GM23338 (cell line): ENCODE measurements around the gene HINT1. TPM values are rescaled to one million over a fixed set of nuclear protein-coding genes. Genes with fewer than 3 reads are reported as not detected.

Experiments used
- ATAC-seq: fragments of 200-7000 bp; cut with Tn5 transposase; 3 replicates; pipeline ENCODE4 v1.9.1; 2020
- DNase-seq: peaks from one replicate; pipeline ENCODE4 v3.0.0-alpha.2; 2015; ENCODE audit warnings: low spot score
- H2AFZ ChIP-seq: fragments of 200-600 bp; sonication (generic); 2 replicates; pipeline ENCODE4 v1.8.0; 2016; ENCODE audit warnings: antibody characterized with exemption, mild to moderate bottlenecking, moderate library complexity
- H3F3A ChIP-seq: fragments of 200-600 bp; sonication (generic); replicated peaks from 2 replicates; pipeline ENCODE4 v1.8.0; 2017; ENCODE audit warnings: antibody characterized with exemption, mixed run types, low read depth
- H3K27ac ChIP-seq: fragments of 200-600 bp; sonication (generic); 2 replicates; pipeline ENCODE4 v1.6.1; 2016; ENCODE audit warnings: low read depth
- H3K27me3 ChIP-seq: fragments of 200-600 bp; sonication (generic); 2 replicates; pipeline ENCODE4 v1.8.0; 2016; ENCODE audit warnings: mild to moderate bottlenecking, mixed run types, moderate library complexity; ENCODE audit not compliant: insufficient read depth
- H3K36me3 ChIP-seq: fragments of 200-600 bp; sonication (generic); 2 replicates; pipeline ENCODE4 v1.8.0; 2016; ENCODE audit warnings: mild to moderate bottlenecking; ENCODE audit not compliant: insufficient read depth
- H3K4me1 ChIP-seq: fragments of 200-600 bp; sonication (generic); 2 replicates; pipeline ENCODE4 v1.8.0; 2016; ENCODE audit warnings: mild to moderate bottlenecking, moderate library complexity; ENCODE audit not compliant: insufficient read depth
- H3K4me2 ChIP-seq: fragments of 200-600 bp; sonication (generic); 2 replicates; pipeline ENCODE4 v1.7.1; 2017; ENCODE audit warnings: mixed run types
- H3K4me3 ChIP-seq: fragments of 200-600 bp; sonication (generic); 2 replicates; pipeline ENCODE4 v1.6.1; 2016; ENCODE audit warnings: mixed run types
- H3K79me2 ChIP-seq: fragments of 200-600 bp; sonication (generic); replicated peaks from 2 replicates; pipeline ENCODE4 v1.8.0; 2017; ENCODE audit warnings: mild to moderate bottlenecking; ENCODE audit not compliant: insufficient read depth
- H3K9me2 ChIP-seq: fragments of 200-600 bp; sonication (generic); 2 replicates; pipeline ENCODE4 v1.8.0; 2017; ENCODE audit not compliant: insufficient read depth
- H4K20me1 ChIP-seq: fragments of 200-600 bp; sonication (generic); replicated peaks from 2 replicates; pipeline ENCODE4 v1.8.0; 2017; ENCODE audit warnings: mild to moderate bottlenecking; ENCODE audit not compliant: insufficient read depth
- H3K27ac Mint-ChIP-seq: 2 replicates; pipeline ENCODE4 v1.8.0; 2020; ENCODE audit warnings: inconsistent platforms, mild to moderate bottlenecking, moderate library complexity, mixed read lengths
- H3K27me3 Mint-ChIP-seq: 3 replicates; pipeline ENCODE4 v1.8.0; 2022; ENCODE audit warnings: low read depth, mild to moderate bottlenecking, moderate library complexity, mixed read lengths, inconsistent platforms; ENCODE audit not compliant: insufficient read depth, poor library complexity
- H3K36me3 Mint-ChIP-seq: 3 replicates; pipeline ENCODE4 v1.8.0; 2021; ENCODE audit warnings: low read depth, mild to moderate bottlenecking, inconsistent platforms, moderate library complexity, mixed read lengths
- H3K4me1 Mint-ChIP-seq: 3 replicates; pipeline ENCODE4 v1.8.0; 2020; ENCODE audit warnings: mild to moderate bottlenecking, inconsistent platforms, mixed read lengths
- H3K4me3 Mint-ChIP-seq: 3 replicates; pipeline ENCODE4 v1.8.0; 2021; ENCODE audit warnings: moderate library complexity, mild to moderate bottlenecking, inconsistent platforms, mixed read lengths
- H3K9me3 Mint-ChIP-seq: 3 replicates; pipeline ENCODE4 v1.8.0; 2020; ENCODE audit warnings: moderate library complexity, mild to moderate bottlenecking, inconsistent platforms, mixed read lengths
- CREB1 ChIP-seq: fragments of 250-450 bp; sonication (Bioruptor Pico); IDR thresholded peaks from 2 replicates; pipeline ENCODE4 v1.5.0; 2020; ENCODE audit warnings: low read depth, mild to moderate bottlenecking, moderate library complexity
- ETS1 ChIP-seq: IDR thresholded peaks from 2 replicates; pipeline ENCODE4 v1.6.1; 2016; ENCODE audit warnings: antibody characterized with exemption
- EZH2phosphoT487 ChIP-seq: fragments of 200-600 bp; sonication (generic); IDR thresholded peaks from one replicate; pipeline ENCODE4 v1.8.1; 2018; ENCODE audit warnings: antibody characterized with exemption; ENCODE audit not compliant: unreplicated experiment
- NANOG ChIP-seq: IDR thresholded peaks from 2 replicates; pipeline ENCODE4 v1.6.1; 2016; ENCODE audit warnings: antibody characterized with exemption, borderline replicate concordance
- POLR2AphosphoS5 ChIP-seq: IDR thresholded peaks from 2 replicates; pipeline ENCODE4 v1.6.1; 2016; ENCODE audit warnings: antibody characterized with exemption, low read depth
- ZNF114 ChIP-seq: fragments of 250-450 bp; sonication (Bioruptor Pico); IDR thresholded peaks from 2 replicates; pipeline ENCODE4 v1.5.0; 2020; ENCODE audit warnings: mild to moderate bottlenecking, moderate library complexity
- ZNF331 ChIP-seq: fragments of 250-450 bp; sonication (Bioruptor Pico); IDR thresholded peaks from 2 replicates; pipeline ENCODE4 v1.5.0; 2020; ENCODE audit warnings: low read depth, mild to moderate bottlenecking, moderate library complexity
- polyA plus RNA-seq: library from polyadenylated mRNA; unstranded; fragments of >200 nt; fragmentation: Nextera tagmentation; extraction: Ambion mirVana; gene quantifications from 2 replicates; pipeline ENCODE4 v1.2.1, GENCODE V29; 2016
- total RNA-seq: library from RNA; depleted of rRNA; stranded (reverse); fragments of >200 nt; shearing (Covaris generic); gene quantifications from 2 replicates; pipeline ENCODE4 v1.2.3, GENCODE V29; 2014
- TF ChIP-seq, protein P1 (sequence below): fragments of 250-450 bp; sonication (Bioruptor Pico); IDR thresholded peaks from 2 replicates; pipeline ENCODE4 v1.5.0; 2020; ENCODE audit warnings: mild to moderate bottlenecking, moderate library complexity

HINT1 gene
- total and polyA plus RNA-seq, 2 experiments from 2014 or later: 171 to 687 TPM

- Histone ChIP-seq H3K79me2 (no peaks in the 10 kb centered on the region), H2AFZ (no peak overlapping the region), H3K9me2 (no peaks in the 10 kb centered on the region), H3F3A (no peaks in the 10 kb centered on the region), H3K4me2 (no peak overlapping the region), H3K27me3 (no peaks in the 10 kb centered on the region), H3K27ac (no peak overlapping the region), H4K20me1 (no peaks in the 10 kb centered on the region), H3K4me1 (no peaks in the 10 kb centered on the region; the same call in 1 of the 2 replicates), H3K4me3 (no peak overlapping the region), H3K36me3 (no peaks in the 10 kb centered on the region)
- Mint-ChIP-seq H3K27ac (no peak overlapping the region), H3K4me1 (peaks cover 11% of the 10 kb centered on the region; the same call in 2 of the 3 replicates), H3K9me3 (no peaks in the 10 kb centered on the region), H3K4me3 (no peak overlapping the region), H3K27me3 (peaks cover 5% of the 10 kb centered on the region), H3K36me3 (no peaks in the 10 kb centered on the region)
- ATAC-seq (no peak), DNase-seq (no peak)
- TF ChIP-seq ETS1 (no peak), ZNF331 (no peak), CREB1 (no peak), ZNF114 (CRISPR knock-in tag) (no peak), POLR2AphosphoS5 (no peak), EZH2phosphoT487 (no peak), NANOG (no peak)
- TF ChIP-seq, protein P1, sequence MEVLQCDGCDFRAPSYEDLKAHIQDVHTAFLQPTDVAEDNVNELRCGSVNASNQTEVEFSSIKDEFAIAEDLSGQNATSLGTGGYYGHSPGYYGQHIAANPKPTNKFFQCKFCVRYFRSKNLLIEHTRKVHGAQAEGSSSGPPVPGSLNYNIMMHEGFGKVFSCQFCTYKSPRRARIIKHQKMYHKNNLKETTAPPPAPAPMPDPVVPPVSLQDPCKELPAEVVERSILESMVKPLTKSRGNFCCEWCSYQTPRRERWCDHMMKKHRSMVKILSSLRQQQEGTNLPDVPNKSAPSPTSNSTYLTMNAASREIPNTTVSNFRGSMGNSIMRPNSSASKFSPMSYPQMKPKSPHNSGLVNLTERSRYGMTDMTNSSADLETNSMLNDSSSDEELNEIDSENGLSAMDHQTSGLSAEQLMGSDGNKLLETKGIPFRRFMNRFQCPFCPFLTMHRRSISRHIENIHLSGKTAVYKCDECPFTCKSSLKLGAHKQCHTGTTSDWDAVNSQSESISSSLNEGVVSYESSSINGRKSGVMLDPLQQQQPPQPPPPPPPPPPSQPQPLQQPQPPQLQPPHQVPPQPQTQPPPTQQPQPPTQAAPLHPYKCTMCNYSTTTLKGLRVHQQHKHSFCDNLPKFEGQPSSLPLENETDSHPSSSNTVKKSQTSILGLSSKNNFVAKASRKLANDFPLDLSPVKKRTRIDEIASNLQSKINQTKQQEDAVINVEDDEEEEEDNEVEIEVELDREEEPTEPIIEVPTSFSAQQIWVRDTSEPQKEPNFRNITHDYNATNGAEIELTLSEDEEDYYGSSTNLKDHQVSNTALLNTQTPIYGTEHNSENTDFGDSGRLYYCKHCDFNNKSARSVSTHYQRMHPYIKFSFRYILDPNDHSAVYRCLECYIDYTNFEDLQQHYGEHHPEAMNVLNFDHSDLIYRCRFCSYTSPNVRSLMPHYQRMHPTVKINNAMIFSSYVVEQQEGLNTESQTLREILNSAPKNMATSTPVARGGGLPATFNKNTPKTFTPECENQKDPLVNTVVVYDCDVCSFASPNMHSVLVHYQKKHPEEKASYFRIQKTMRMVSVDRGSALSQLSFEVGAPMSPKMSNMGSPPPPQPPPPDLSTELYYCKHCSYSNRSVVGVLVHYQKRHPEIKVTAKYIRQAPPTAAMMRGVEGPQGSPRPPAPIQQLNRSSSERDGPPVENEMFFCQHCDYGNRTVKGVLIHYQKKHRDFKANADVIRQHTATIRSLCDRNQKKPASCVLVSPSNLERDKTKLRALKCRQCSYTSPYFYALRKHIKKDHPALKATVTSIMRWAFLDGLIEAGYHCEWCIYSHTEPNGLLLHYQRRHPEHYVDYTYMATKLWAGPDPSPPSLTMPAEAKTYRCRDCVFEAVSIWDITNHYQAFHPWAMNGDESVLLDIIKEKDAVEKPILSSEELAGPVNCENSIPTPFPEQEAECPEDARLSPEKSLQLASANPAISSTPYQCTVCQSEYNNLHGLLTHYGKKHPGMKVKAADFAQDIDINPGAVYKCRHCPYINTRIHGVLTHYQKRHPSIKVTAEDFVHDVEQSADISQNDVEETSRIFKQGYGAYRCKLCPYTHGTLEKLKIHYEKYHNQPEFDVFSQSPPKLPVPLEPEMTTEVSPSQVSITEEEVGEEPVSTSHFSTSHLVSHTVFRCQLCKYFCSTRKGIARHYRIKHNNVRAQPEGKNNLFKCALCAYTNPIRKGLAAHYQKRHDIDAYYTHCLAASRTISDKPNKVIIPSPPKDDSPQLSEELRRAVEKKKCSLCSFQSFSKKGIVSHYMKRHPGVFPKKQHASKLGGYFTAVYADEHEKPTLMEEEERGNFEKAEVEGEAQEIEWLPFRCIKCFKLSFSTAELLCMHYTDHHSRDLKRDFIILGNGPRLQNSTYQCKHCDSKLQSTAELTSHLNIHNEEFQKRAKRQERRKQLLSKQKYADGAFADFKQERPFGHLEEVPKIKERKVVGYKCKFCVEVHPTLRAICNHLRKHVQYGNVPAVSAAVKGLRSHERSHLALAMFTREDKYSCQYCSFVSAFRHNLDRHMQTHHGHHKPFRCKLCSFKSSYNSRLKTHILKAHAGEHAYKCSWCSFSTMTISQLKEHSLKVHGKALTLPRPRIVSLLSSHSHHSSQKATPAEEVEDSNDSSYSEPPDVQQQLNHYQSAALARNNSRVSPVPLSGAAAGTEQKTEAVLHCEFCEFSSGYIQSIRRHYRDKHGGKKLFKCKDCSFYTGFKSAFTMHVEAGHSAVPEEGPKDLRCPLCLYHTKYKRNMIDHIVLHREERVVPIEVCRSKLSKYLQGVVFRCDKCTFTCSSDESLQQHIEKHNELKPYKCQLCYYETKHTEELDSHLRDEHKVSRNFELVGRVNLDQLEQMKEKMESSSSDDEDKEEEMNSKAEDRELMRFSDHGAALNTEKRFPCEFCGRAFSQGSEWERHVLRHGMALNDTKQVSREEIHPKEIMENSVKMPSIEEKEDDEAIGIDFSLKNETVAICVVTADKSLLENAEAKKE: no peak
Measured at GRCh38 chr5:131196331-131196730, 31.3 kb upstream of the HINT1 start.
